H1 (cell line): ENCODE data around the gene PHLPP1. TPM values are rescaled to one million over a fixed set of nuclear protein-coding genes. Genes with fewer than 3 reads are reported as not detected.
A peak's percentile ranks its signal among the peaks of the same experiment; 100 is the strongest.

ENCODE experiments used
- CTCF ChIA-PET: fragments of 300-600 bp; sonication (Branson Sonifier 250); formaldehyde crosslinking; loops from one replicate; lab custom pipeline; 2021; ENCODE audit not compliant: partially characterized antibody; lab: Charles Lee
- POLR2A ChIA-PET: fragments of 300-600 bp; sonication (Branson Sonifier 250); formaldehyde crosslinking; loops from one replicate; lab custom pipeline; 2021; ENCODE audit warnings: inconsistent platforms; ENCODE audit not compliant: partially characterized antibody; lab: Charles Lee
- DNase-seq, 2 experiments: peaks; one replicate each; pipeline versions ENCODE4 v3.0.0 to v3.0.0-alpha.2; 2010 to 2022; ENCODE audit warnings: low spot score in 2 of 2, low read depth in 1 of 2, mixed read lengths in 1 of 2
- FAIRE-seq: peaks from 2 replicates; lab custom pipeline; 2011; peaks lifted over from hg19 to GRCh38; lab: Jason Lieb, UNC
- H2AFZ ChIP-seq: 2 replicates; pipeline ENCODE4 v1.8.1; 2012; ENCODE audit warnings: low read length, inconsistent platforms
- H2AK5ac ChIP-seq: 2 replicates; pipeline ENCODE4 v1.6.1; 2013; ENCODE audit warnings: low read depth, low read length
- H2BK120ac ChIP-seq: replicated peaks from 2 replicates; pipeline ENCODE3; 2013; ENCODE audit warnings: low read depth, low read length, inconsistent platforms
- H2BK12ac ChIP-seq: 2 replicates; pipeline ENCODE4 v1.6.1; 2013; ENCODE audit warnings: low read depth, low read length
- H2BK15ac ChIP-seq: 2 replicates; pipeline ENCODE4 v1.6.1; 2013; ENCODE audit warnings: low read length
- H2BK20ac ChIP-seq: 2 replicates; pipeline ENCODE4 v1.6.1; 2013; ENCODE audit warnings: low read length
- H2BK5ac ChIP-seq: 2 replicates; pipeline ENCODE4 v1.6.1; 2013; ENCODE audit warnings: low read depth, low read length
- H3K14ac ChIP-seq: 2 replicates; pipeline ENCODE4 v1.6.1; 2013; ENCODE audit warnings: inconsistent platforms; ENCODE audit not compliant: insufficient read length
- H3K18ac ChIP-seq: 2 replicates; pipeline ENCODE4 v1.6.1; 2013; ENCODE audit warnings: low read length; ENCODE audit errors: extremely low read depth
- H3K23ac ChIP-seq: 2 replicates; pipeline ENCODE4 v1.6.1; 2013; ENCODE audit warnings: inconsistent platforms; ENCODE audit not compliant: insufficient read length
- H3K23me2 ChIP-seq: 2 replicates; pipeline ENCODE4 v1.6.1; 2013; ENCODE audit warnings: low read depth, low read length
- H3K27ac ChIP-seq: 2 replicates; pipeline ENCODE4 v1.6.1; 2011; ENCODE audit warnings: low read depth, low read length, inconsistent platforms
- H3K27me3 ChIP-seq, 4 experiments: replicated peaks in 1 of 4; 1 replicate in 1 of 4; 2 replicates in 3 of 4; pipeline versions ENCODE4 v1.6.1 to v1.8.1; 2011 to 2013; ENCODE audit warnings: low read length in 3 of 4, mild to moderate bottlenecking in 3 of 4, inconsistent platforms in 2 of 4, mixed read lengths in 2 of 4, moderate library complexity in 1 of 4; ENCODE audit not compliant: control insufficient read depth in 3 of 4, insufficient read depth in 3 of 4; ENCODE audit errors: extremely low read depth in 1 of 4
- H3K36me3 ChIP-seq, 4 experiments: 2 replicates each; pipeline versions ENCODE4 v1.6.1 to v1.8.1; 2011 to 2013; ENCODE audit warnings: mild to moderate bottlenecking in 4 of 4, low read length in 3 of 4, moderate library complexity in 2 of 4, control low read depth in 1 of 4, inconsistent platforms in 1 of 4; ENCODE audit not compliant: insufficient read depth in 4 of 4, control insufficient read depth in 2 of 4
- H3K4ac ChIP-seq: replicated peaks from 2 replicates; pipeline ENCODE3; 2013; ENCODE audit warnings: low read length, low read depth, mixed read lengths, inconsistent platforms; ENCODE audit not compliant: insufficient read length
- H3K4me1 ChIP-seq, 4 experiments: replicated peaks in 1 of 4; 1 replicate in 1 of 4; 2 replicates in 3 of 4; pipeline versions ENCODE4 v1.6.1 to v1.8.1; 2011 to 2013; ENCODE audit warnings: low read length in 3 of 4, inconsistent platforms in 2 of 4, mixed read lengths in 1 of 4; ENCODE audit not compliant: insufficient read depth in 4 of 4, control insufficient read depth in 3 of 4
- H3K4me2 ChIP-seq, 2 experiments: 2 replicates each; pipeline versions ENCODE4 v1.6.1 to v1.8.1; 2011 to 2013; ENCODE audit warnings: low read depth in 2 of 2, low read length in 2 of 2, control low read depth in 1 of 2, inconsistent platforms in 1 of 2, mild to moderate bottlenecking in 1 of 2; ENCODE audit not compliant: insufficient read depth in 1 of 2
- H3K4me3 ChIP-seq, 4 experiments: fragments of 200-600, 300-600 bp in 1 of 4; sonication (generic), shearing (Covaris generic), sonication (Bioruptor Twin) in 1 of 4; 2 replicates each; pipeline versions ENCODE4 v1.5.1 to v1.8.1; 2011 to 2016; ENCODE audit warnings: low read length in 4 of 4, low read depth in 3 of 4, control low read depth in 2 of 4, inconsistent platforms in 2 of 4, mild to moderate bottlenecking in 2 of 4, mixed read lengths in 1 of 4, moderate library complexity in 1 of 4; ENCODE audit not compliant: insufficient read depth in 2 of 4; ENCODE audit errors: extremely low read depth in 1 of 4
- H3K56ac ChIP-seq: replicated peaks from 2 replicates; pipeline ENCODE3; 2013; ENCODE audit warnings: low read depth, mild to moderate bottlenecking, mixed read lengths, low read length, inconsistent platforms; ENCODE audit not compliant: insufficient read length
- H3K79me1 ChIP-seq: 2 replicates; pipeline ENCODE4 v1.6.1; 2013; ENCODE audit warnings: low read depth, low read length, control low read depth
- H3K79me2 ChIP-seq, 2 experiments: 2 replicates each; pipeline versions ENCODE4 v1.6.1 to v1.8.1; 2012 to 2013; ENCODE audit warnings: low read length in 2 of 2, mild to moderate bottlenecking in 2 of 2, inconsistent platforms in 1 of 2; ENCODE audit not compliant: insufficient read depth in 2 of 2, control insufficient read depth in 1 of 2
- H3K9ac ChIP-seq, 4 experiments: replicated peaks in 1 of 4; 1 replicate in 1 of 4; 2 replicates in 3 of 4; pipeline versions ENCODE4 v1.6.1 to v1.8.1; 2011 to 2013; ENCODE audit warnings: low read depth in 3 of 4, low read length in 3 of 4, control low read depth in 2 of 4, mild to moderate bottlenecking in 2 of 4, moderate library complexity in 2 of 4, inconsistent platforms in 1 of 4; ENCODE audit errors: extremely low read depth in 1 of 4
- H3K9me3 ChIP-seq, 2 experiments: 2 replicates each; pipeline versions ENCODE4 v1.6.1 to v1.8.1; 2012 to 2013; ENCODE audit warnings: mild to moderate bottlenecking in 2 of 2, moderate library complexity in 2 of 2, control low read depth in 1 of 2, inconsistent platforms in 1 of 2, low read depth in 1 of 2, low read length in 1 of 2, mixed read lengths in 1 of 2; ENCODE audit not compliant: insufficient read depth in 2 of 2
- H4K20me1 ChIP-seq, 2 experiments: replicated peaks in 1 of 2; 2 replicates each; pipeline versions ENCODE3 to v1.8.1; 2011 to 2013; ENCODE audit warnings: inconsistent platforms in 2 of 2, low read length in 2 of 2, mild to moderate bottlenecking in 1 of 2; ENCODE audit not compliant: insufficient read depth in 2 of 2, control insufficient read depth in 1 of 2
- H4K5ac ChIP-seq: 2 replicates; pipeline ENCODE4 v1.6.1; 2013; ENCODE audit warnings: low read length, low read depth, mixed read lengths, inconsistent platforms; ENCODE audit not compliant: insufficient read length
- H4K8ac ChIP-seq: 2 replicates; pipeline ENCODE4 v1.8.0; 2013; ENCODE audit warnings: mild to moderate bottlenecking, moderate library complexity, low read length, inconsistent platforms; ENCODE audit not compliant: insufficient read depth; ENCODE audit errors: extremely low read depth
- H4K91ac ChIP-seq: replicated peaks from 2 replicates; pipeline ENCODE3; 2013; ENCODE audit warnings: low read length, mixed read lengths, inconsistent platforms; ENCODE audit not compliant: insufficient read length
- TAF1 ChIP-seq: IDR thresholded peaks from 2 replicates; pipeline ENCODE4 v1.6.1; 2011; ENCODE audit warnings: mild to moderate bottlenecking, low read depth, low read length
- WGBS, 2 experiments: shearing (Covaris generic) in 1 of 2; methylation state at CpG; one replicate each; pipeline versions ENCODE4 v1.1.6 to v1.1.7; 2013 to 2015; ENCODE audit warnings: low lambda C conversion rate in 2 of 2, mixed read lengths in 2 of 2, inconsistent platforms in 1 of 2, low coverage in 1 of 2, missing lambda C conversion rate in 1 of 2; ENCODE audit not compliant: insufficient replicate concordance in 2 of 2, insufficient coverage in 1 of 2, insufficient read length in 1 of 2; ENCODE audit errors: extremely low coverage in 1 of 2, missing lambda C conversion rate in 1 of 2; 5-methylcytosine and 5-hydroxymethylcytosine counted together
- polyA plus RNA-seq, 7 experiments: library from polyadenylated mRNA; depleted of rRNA in 3 of 7; stranded (reverse) in 5 of 7; unstranded in 2 of 7; fragments of >200 nt in 5 of 7; fragments of 200-250 nt in 2 of 7; gene quantifications; 1 replicate in 5 of 7; 2 replicates in 1 of 7; 4 replicates in 1 of 7; pipeline versions ENCODE4 v1.2.1 to v1.2.3, GENCODE V29; 2011 to 2013; ENCODE audit warnings: missing spikeins in 2 of 7, mixed read lengths in 2 of 7
- total RNA-seq: library from RNA; stranded (reverse); fragmentation: NEBNext Ultra II Directional; extraction: Animal tissue kit (Norgen Biotek cat#: 25700); gene quantifications from 2 replicates; pipeline ENCODE4 v1.2.1, GENCODE V29; 2021

The PHLPP1 gene
- total and polyA plus RNA-seq, 2 of the 8 experiments (the other 6 are each of a cell fraction or from before 2014, with no cell fraction given) = 28.0 to 66.3 TPM

DNA sequence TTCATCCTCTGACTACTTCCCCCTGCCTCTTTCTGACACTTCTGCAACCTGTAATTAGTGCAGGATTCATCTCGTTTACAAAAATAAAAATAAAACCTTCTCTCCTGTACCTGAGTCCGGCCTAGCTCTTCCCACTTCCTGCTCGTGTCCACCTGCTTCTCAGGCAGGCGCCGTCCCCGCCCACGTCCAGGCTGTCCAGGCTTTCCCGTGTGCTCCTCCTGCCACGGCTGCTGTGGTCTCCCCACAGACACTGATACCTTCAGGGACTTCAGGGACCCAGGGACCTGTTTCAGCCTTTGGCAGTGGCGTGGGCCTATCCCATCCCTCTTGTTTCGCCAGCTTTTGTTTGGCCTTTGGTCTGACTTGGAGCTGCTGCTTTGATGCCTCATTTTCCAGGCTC, 272.5 kb downstream of the PHLPP1 start:
- Histone ChIP-seq H3K4me2 (no peak overlapping the region), H3K23ac (no peak overlapping the region), H3K36me3 (no peaks in the 10 kb centered on the region), H2BK120ac (no peak overlapping the region), H2BK15ac (no peak overlapping the region), H3K79me2 (no peaks in the 10 kb centered on the region), H2AFZ (no peak overlapping the region), H3K14ac (no peak overlapping the region), H4K91ac (peak overlapping the region; percentile 78), H3K4me3 (no peak overlapping the region), H2BK20ac (no peak overlapping the region), H2BK5ac (no peak overlapping the region), H3K9me3 (no peaks in the 10 kb centered on the region; a peak in 1 of 4 replicates), H4K20me1 (no peaks in the 10 kb centered on the region), H2AK5ac (no peak overlapping the region), H3K18ac (no peak overlapping the region), H3K56ac (no peak overlapping the region), H3K4ac (no peak overlapping the region), H3K4me1 (no peaks in the 10 kb centered on the region), H4K8ac (no peak overlapping the region), H2BK12ac (no peak overlapping the region), H3K9ac (no peak overlapping the region), H4K5ac (no peak overlapping the region), H3K79me1 (no peaks in the 10 kb centered on the region), H3K27ac (no peak overlapping the region; the same call in 1 of the 2 replicates), H3K27me3 (no peaks in the 10 kb centered on the region), H3K23me2 (no peaks in the 10 kb centered on the region)
- ChIA-PET CTCF (interaction anchor here (1.8 kb wide), 1 partner anchor 562 kb away, joined by 4 read pairs; no protein-coding TSS in a partner anchor), POLR2A (no interaction called here)
- WGBS, 2 experiments = 91% methylated on average over 11 of the region's 11 CpGs; no CpG with 5 or more reads in 1 of the 2 experiments
- no peak for DNase-seq
- no peak for FAIRE-seq
- no peak for TF ChIP-seq TAF1
